Fibroblast of the aortic adventitia (primary cell): ENCODE measurements around the gene SH3TC1. TPM values are rescaled to one million over a fixed set of nuclear protein-coding genes. Genes with fewer than 3 reads are reported as not detected.

Source experiments
- DNase-seq: peaks from one replicate; pipeline ENCODE4 v3.0.0-alpha.2; 2010; ENCODE audit warnings: low read depth
- H3K4me3 ChIP-seq: 2 replicates; pipeline ENCODE4 v1.5.1; 2011; ENCODE audit warnings: low read depth, mild to moderate bottlenecking, control low read depth, low read length, moderate library complexity
- total RNA-seq: library from RNA; depleted of rRNA; stranded (reverse); fragments of >200 nt; gene quantifications from 2 replicates; pipeline ENCODE4 v1.2.3, GENCODE V29; 2012; ENCODE audit warnings: low replicate concordance
- TF ChIP-seq, protein P1 (sequence below): IDR thresholded peaks from 2 replicates; pipeline ENCODE4 v1.5.1; 2011; ENCODE audit warnings: mild to moderate bottlenecking, low read length, control low read depth, inconsistent platforms; ENCODE audit not compliant: insufficient read depth

Gene SH3TC1
- total RNA-seq, 1 donor = 1.5 TPM

DNA sequence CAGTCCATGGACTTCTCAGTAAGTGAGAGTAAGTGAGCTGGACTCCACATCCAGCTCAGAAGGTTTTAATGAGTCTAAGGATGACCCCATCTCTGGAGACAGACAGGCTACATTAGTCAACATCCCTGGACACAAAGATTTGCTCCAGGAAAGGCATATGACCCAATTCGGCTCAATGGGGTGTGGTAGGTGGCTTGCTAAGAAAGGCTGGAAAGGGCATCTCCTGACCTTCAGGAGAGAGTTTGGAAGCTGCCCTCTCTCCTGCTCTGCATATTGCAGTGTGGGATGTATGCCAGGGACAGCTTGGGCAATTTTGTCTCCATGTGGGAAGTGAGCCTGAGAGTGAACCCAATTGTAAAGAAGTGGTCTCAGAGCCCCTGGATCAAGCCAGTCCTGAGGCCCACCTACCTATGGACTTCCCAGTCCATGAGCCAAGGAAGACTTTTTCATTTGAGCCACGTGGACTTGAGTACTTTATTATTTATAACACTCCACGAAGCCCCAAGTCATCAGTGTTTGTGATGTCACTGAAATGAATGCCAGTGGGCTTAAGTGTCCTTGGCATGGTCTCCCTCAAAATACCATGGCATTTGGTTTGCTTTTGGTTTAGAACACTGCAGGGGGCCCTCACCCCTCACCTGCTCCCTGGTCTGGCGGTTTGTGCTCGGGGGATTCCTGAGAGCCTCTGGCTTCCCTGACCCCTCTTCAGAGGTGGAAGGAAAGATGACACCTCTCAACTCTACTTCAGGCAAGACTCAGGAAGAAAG, 30.1 kb upstream of the SH3TC1 start:
- no peak overlapping the region for H3K4me3 ChIP-seq
- TF ChIP-seq, protein P1, sequence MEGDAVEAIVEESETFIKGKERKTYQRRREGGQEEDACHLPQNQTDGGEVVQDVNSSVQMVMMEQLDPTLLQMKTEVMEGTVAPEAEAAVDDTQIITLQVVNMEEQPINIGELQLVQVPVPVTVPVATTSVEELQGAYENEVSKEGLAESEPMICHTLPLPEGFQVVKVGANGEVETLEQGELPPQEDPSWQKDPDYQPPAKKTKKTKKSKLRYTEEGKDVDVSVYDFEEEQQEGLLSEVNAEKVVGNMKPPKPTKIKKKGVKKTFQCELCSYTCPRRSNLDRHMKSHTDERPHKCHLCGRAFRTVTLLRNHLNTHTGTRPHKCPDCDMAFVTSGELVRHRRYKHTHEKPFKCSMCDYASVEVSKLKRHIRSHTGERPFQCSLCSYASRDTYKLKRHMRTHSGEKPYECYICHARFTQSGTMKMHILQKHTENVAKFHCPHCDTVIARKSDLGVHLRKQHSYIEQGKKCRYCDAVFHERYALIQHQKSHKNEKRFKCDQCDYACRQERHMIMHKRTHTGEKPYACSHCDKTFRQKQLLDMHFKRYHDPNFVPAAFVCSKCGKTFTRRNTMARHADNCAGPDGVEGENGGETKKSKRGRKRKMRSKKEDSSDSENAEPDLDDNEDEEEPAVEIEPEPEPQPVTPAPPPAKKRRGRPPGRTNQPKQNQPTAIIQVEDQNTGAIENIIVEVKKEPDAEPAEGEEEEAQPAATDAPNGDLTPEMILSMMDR = no peak
- DNase-seq = no peak

DNA sequence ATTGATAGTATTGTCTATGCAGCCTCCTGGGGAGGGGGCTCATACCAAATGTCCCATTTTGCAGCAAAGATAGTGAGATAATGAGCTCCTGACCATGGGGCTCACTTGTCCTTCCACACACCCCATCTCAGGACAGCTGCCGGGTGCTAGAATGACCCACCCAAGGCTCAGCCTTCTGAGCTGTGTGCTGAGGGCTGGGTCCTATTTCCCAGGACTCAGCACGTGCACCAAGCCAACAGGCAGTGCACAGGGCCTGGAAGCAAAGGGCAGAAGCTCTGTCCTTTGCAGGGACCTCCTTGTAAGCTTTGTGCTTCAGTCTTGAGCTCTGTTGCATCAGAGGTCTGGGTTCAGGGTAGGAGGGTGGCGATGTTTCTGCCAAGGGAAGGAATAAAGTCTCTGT, 29.3 kb upstream of the SH3TC1 start:
- H3K4me3 ChIP-seq = no peak overlapping the region
- TF ChIP-seq, protein P1 = no peak
- no peak for DNase-seq

DNA sequence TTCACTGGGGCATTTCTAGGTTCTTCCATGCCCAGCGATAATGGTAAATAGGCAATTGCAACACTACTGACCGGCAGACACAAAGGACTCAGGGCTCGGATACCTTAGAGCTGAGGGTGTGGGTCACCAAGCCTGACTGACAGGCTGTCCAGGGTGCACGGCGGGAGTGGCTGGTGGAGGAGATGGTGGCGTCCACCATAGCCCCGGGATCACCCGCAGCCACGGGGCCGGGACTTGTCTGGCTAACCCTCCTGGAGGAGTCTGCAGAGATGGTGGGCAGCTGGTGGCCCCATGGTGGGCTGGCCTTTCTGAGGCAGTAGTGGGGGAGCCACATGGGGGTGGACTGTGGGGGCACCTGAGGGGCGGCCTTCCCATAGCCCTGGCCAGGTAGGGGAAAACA, 28.7 kb upstream of the SH3TC1 start:
- no peak overlapping the region for H3K4me3 ChIP-seq
- no peak for DNase-seq
- TF ChIP-seq, protein P1 = no peak

DNA sequence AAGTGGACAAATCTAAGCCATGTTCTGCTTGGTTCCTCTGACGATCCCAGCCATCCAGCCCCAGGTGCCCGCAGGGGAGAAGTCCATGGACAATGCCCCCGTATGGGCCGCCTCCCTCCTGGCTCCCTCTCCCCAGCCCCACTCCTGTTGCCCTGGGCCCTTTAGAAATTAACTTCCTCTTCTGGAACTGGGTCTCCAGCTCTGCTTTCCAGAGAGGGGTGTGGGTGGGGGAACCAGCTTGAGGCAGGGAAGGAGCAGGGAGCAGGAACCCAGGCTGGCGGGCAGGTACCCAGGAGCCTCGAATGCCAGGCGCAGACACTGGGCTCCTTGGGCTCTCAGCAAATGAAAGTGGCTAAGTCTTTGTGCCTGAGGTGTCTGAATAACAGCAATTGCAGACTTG, 27.8 kb upstream of the SH3TC1 start:
- TF ChIP-seq, protein P1 = no peak
- no peak overlapping the region for H3K4me3 ChIP-seq
- DNase-seq = no peak

DNA sequence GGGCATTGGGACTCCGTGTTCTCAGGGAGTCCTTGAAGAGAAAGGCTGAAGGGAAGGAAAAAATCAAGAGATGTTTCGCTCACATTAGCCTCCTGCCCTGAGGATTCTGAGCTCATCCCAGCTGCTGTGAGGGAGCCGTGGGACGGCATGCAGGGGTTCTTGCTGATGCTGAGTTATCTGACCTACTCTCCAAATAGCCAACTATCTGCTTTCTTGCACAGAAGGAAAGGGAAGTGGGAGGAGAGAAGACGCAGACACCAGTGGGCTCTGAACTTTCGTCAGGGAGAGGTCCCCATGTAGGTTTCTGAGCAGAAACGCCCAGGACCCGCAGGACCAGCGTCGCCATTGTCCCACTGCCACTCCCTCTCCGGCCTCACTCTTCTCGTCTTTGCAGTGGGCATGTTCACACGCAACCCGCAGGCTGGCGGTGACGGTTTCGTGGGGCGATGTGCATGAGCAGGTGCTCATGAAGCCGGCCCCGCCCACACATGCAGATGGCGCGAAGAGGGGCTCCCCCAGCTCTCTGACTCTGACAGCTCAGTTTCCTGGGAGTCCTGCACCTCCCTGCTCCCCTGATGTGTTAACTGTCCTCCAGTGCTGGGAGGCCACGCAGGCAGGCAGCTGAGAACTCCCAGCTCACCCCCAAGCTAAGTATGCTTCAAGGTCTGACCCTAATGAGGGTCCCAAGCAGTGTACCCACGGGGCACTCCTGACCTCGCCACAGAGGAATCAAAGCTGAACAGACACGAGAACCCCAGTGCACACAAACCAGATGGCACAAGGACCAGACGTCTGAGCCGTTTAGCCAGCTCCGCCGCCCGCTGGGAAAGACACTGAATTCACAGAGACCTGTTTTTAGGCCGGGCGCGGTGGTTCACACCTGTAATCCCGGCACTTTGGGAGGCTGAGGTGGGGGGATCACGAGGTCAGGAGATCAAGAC, 26.8 kb upstream of the SH3TC1 start:
- H3K4me3 ChIP-seq = no peak overlapping the region
- no peak for DNase-seq
- TF ChIP-seq, protein P1 = no peak

DNA sequence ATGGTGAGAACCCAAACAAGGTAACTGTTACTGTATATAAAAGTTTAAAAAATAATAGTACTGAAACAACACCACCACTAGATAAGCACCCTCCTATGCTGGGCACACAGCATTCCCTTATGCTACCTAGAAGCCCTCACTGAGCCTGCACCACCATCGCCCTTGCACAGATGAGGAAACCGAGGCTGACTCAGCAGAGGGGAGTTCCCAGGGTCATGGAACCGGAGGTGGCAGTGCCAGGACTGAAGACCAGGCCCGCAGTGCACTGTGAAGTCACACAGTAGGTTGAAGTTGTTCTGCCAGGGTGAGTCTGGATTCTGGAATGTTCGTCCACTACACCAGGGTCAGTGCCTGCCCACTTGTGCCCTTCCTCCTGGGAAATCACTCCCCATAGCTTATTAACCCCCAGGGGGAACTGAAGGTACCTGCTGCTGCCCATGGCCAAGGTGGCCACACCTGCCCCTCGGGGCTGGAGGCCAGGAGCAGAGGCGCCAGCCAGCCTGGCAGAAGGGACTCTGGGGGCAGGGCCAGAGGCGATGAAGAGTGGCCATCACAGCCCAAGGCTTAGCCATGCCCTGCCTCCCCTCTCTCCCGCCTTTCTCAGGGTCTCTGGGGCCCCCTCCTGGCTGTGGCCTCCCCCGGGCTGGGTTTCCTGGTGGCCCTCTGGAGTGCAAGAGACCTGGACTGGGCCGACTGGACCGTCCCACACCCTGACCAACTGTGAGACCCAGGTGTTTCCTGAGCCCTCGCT, 25.4 kb upstream of the SH3TC1 start:
- TF ChIP-seq, protein P1 = no peak
- no peak for DNase-seq
- H3K4me3 ChIP-seq = no peak overlapping the region
